Measurements from ENCODE around the gene HTRA3.

Gene HTRA3

DNA sequence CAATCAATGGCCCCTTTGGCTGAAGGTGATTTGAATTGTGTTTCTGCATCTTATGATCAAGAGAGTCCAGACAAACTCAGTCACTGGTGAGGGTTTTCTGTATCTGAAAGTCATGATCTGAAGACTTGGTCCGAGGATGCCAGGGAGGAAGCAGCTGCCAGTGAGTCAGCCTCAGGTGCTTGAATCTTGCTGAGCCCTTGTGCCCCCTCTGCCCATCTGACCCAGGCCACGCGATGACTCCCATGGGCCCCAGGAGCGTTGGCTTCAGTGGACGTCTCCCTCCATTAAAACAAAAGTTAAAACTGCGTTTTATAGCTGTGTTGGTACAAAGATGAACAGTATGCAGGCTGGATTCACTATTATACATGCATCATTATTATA is 62.0 kb downstream of the HTRA3 start:
- no peak overlapping the region for H3K4me3 ChIP-seq (replicated peaks; ENCODE audit: low read depth, low read length)
- no peak for DNase-seq (ENCODE audit: extremely low read depth, insufficient read length)
- no peaks in the 10 kb centered on the region; the same call in none of the 2 replicates for H3K27me3 ChIP-seq (replicated peaks; ENCODE audit: control insufficient read depth, insufficient read depth, low read length)
- no peaks in the 10 kb centered on the region for H3K36me3 ChIP-seq (ENCODE audit: control insufficient read depth, insufficient read depth, low read length)
- TF ChIP-seq, protein P1, sequence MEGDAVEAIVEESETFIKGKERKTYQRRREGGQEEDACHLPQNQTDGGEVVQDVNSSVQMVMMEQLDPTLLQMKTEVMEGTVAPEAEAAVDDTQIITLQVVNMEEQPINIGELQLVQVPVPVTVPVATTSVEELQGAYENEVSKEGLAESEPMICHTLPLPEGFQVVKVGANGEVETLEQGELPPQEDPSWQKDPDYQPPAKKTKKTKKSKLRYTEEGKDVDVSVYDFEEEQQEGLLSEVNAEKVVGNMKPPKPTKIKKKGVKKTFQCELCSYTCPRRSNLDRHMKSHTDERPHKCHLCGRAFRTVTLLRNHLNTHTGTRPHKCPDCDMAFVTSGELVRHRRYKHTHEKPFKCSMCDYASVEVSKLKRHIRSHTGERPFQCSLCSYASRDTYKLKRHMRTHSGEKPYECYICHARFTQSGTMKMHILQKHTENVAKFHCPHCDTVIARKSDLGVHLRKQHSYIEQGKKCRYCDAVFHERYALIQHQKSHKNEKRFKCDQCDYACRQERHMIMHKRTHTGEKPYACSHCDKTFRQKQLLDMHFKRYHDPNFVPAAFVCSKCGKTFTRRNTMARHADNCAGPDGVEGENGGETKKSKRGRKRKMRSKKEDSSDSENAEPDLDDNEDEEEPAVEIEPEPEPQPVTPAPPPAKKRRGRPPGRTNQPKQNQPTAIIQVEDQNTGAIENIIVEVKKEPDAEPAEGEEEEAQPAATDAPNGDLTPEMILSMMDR (IDR thresholded peaks at IDR 0.05; ENCODE audit: insufficient read depth, low read length, poor library complexity, severe bottlenecking): no peak

DNA sequence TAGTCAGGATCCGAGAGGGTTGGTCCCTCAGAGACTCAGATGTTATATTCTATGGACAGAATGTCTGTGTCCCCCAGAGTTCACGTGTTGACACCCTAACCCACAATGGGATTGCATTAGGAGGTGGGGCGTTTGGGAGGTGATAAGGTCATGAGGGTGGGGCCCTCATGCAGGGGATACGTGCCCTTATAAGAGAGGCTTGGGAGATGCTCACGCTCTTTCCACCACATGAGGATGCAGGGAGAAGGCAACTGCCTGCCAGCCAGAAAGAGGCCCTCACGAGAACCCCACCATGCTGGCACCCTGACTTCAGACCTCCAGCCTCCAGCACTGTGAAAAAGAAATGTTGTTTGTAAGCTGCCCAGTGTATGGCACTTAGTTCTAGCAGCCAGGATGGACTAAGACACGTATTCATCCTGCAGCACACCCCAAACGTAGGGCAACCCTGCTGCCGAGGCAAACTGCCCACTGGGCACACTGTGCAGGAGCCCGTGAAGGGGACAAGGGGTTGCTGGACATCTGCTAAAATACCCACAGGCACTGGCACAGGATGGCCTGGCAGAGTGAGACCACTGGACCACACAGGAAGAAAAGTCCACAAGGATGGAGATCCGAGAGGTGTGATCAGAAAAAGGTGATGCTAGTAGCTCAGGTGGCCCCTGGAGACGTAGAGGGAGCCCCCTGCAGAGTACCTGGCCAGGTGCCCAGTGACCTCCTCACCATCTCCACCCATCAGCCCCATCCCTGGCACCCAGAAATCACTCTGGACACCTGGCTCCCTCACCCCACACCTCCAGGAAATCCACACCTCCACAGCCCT is 62.7 kb downstream of the HTRA3 start:
- Histone ChIP-seq H3K4me3 (replicated peaks; ENCODE audit: low read depth, low read length) (no peak overlapping the region), H3K36me3 (ENCODE audit: control insufficient read depth, insufficient read depth, low read length) (no peaks in the 10 kb centered on the region), H3K27me3 (replicated peaks; ENCODE audit: control insufficient read depth, insufficient read depth, low read length) (no peaks in the 10 kb centered on the region; the same call in none of the 2 replicates)
- DNase-seq (ENCODE audit: extremely low read depth, insufficient read length): no peak
- TF ChIP-seq, protein P1 (IDR thresholded peaks at IDR 0.05; ENCODE audit: insufficient read depth, low read length, poor library complexity, severe bottlenecking): no peak

DNA sequence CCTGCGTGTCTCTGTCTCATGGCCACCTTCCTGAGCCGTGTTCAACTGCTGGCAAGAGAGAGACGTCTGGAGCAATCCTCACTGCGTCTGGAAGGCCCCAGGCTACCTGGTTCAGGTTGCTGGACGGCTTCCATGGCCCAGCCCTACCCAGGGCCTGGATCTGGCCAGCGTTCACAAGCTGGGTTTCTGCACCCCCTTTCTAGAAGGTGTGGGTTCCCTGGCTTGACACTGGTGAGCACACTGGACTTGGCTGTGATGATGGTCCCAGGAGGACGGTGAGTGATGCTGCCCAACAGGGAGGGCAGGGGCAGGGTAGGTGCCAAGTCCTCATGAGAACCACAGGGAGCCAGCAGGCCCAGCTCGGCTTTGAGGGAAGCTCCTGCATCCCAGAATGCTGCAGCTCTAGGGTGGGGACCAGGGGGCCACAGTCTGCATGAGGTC is 63.4 kb downstream of the HTRA3 start:
- Histone ChIP-seq H3K4me3 (replicated peaks; ENCODE audit: low read depth, low read length) (no peak overlapping the region), H3K27me3 (replicated peaks; ENCODE audit: control insufficient read depth, insufficient read depth, low read length) (no peaks in the 10 kb centered on the region; the same call in none of the 2 replicates), H3K36me3 (ENCODE audit: control insufficient read depth, insufficient read depth, low read length) (no peaks in the 10 kb centered on the region)
- DNase-seq (ENCODE audit: extremely low read depth, insufficient read length): no peak
- TF ChIP-seq, protein P1 (IDR thresholded peaks at IDR 0.05; ENCODE audit: insufficient read depth, low read length, poor library complexity, severe bottlenecking): no peak

DNA sequence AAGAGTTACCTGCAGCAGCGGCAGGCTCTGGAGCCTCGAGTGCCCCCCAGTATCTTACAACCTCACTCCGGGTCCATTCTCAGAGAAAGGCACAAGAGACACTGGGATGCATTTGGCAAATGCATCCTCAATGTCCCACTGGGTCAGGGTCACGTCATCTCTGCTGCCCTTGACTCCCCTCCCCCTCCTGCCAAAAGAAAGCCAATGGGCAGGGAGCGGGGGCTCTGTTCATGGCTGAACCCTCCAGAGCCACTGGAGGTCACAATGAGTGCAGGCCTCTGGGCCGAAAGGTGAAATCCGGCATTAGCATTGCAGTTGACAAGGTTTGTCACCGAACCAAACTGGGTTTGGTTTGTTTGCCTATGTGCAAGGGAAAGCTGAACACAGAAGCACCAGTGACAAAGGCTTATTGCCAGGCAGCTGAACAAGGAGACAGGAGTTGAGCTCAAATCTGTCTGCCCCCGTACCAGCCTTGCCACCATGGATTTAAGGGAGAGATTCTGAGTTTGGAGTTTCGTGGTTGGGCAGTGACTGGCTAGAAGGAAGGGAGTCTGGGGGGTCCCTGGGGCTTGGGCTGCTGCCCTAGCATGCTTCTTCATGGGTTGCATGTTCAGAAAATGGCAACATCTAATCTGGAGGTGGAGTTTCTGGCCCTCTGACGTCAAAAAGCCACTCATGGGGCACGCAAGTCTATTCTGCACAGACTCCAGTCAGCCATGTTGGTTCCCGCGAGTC is 64.3 kb downstream of the HTRA3 start:
- TF ChIP-seq, protein P1 (IDR thresholded peaks at IDR 0.05; ENCODE audit: insufficient read depth, low read length, poor library complexity, severe bottlenecking): no peak
- DNase-seq (ENCODE audit: extremely low read depth, insufficient read length): no peak
- no peak overlapping the region for H3K4me3 ChIP-seq (replicated peaks; ENCODE audit: low read depth, low read length)
- H3K36me3 ChIP-seq (ENCODE audit: control insufficient read depth, insufficient read depth, low read length): no peaks in the 10 kb centered on the region
- no peaks in the 10 kb centered on the region; the same call in none of the 2 replicates for H3K27me3 ChIP-seq (replicated peaks; ENCODE audit: control insufficient read depth, insufficient read depth, low read length)

DNA sequence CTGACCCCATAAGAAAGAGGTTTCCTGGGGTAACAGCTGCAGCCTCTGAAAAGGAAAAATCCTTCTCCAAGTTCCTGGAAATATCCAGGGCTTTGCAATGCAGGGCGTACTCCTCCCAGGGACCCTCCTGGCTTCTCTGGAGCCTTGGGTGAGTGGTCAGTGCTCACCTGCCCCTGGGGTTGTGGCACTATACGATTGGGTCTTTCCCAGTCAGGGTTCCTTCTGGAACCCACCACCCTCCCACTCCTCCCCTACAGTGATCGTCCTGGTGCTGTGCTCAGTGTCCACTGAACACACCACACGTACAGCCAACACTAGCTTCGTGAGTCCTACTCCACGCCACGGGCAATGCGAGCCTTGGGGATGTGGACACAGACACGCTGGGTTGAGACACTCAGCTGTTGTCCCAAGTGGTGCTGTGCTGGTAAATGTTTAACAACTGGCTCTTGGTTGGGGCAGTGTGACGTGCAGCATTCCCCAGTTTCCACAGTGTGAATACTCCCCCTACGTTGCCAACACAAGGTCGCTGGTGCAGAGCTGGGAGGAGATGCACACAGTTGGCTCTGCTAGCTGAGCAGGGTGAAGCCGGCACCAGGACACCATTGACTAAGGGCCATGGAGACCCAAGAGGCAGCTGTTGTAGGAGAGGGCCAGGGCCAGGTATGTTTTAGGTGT is 65.4 kb downstream of the HTRA3 start:
- Histone ChIP-seq H3K4me3 (replicated peaks; ENCODE audit: low read depth, low read length) (no peak overlapping the region), H3K36me3 (ENCODE audit: control insufficient read depth, insufficient read depth, low read length) (no peaks in the 10 kb centered on the region), H3K27me3 (replicated peaks; ENCODE audit: control insufficient read depth, insufficient read depth, low read length) (no peaks in the 10 kb centered on the region; the same call in none of the 2 replicates)
- DNase-seq (ENCODE audit: extremely low read depth, insufficient read length): no peak
- TF ChIP-seq, protein P1 (IDR thresholded peaks at IDR 0.05; ENCODE audit: insufficient read depth, low read length, poor library complexity, severe bottlenecking): no peak
